Muscle layer of colon (tissue), 2 donors: ENCODE measurements around the gene RNU2-1.
"Not testable (repeated sequence)": the region's sequence is repeated elsewhere in the genome, so short reads cannot be mapped to it uniquely, and the experiment has no call there.

Experiments
- H3K27ac ChIP-seq: one replicate; pipeline ENCODE4 v1.7.0; 2013; ENCODE audit warnings: low read depth, mild to moderate bottlenecking, low read length, moderate library complexity
- H3K27me3 ChIP-seq, 2 donors: one replicate each; pipeline ENCODE4 v1.7.0; 2013; ENCODE audit warnings: low read length in 2 of 2, mild to moderate bottlenecking in 2 of 2; ENCODE audit not compliant: insufficient read depth in 2 of 2, control insufficient read depth in 1 of 2
- H3K36me3 ChIP-seq: one replicate; pipeline ENCODE4 v1.7.0; 2013; ENCODE audit warnings: mild to moderate bottlenecking, low read length; ENCODE audit not compliant: insufficient read depth
- H3K4me1 ChIP-seq: one replicate; pipeline ENCODE4 v1.7.0; 2013; ENCODE audit warnings: mild to moderate bottlenecking, low read length; ENCODE audit not compliant: insufficient read depth
- H3K4me3 ChIP-seq, 2 donors: one replicate each; pipeline ENCODE4 v1.7.0; 2013; ENCODE audit warnings: low read length in 2 of 2, low read depth in 1 of 2, mild to moderate bottlenecking in 1 of 2, moderate library complexity in 1 of 2
- H3K9ac ChIP-seq: one replicate; pipeline ENCODE4 v1.7.0; 2013; ENCODE audit warnings: low read length
- H3K9me3 ChIP-seq: one replicate; pipeline ENCODE4 v1.7.0; 2013; ENCODE audit warnings: mild to moderate bottlenecking, low read length
- donor health status: abdominal sarcoma.
- donor health status: Adenocarcinoma of cecum.

RNU2-1 gene

DNA sequence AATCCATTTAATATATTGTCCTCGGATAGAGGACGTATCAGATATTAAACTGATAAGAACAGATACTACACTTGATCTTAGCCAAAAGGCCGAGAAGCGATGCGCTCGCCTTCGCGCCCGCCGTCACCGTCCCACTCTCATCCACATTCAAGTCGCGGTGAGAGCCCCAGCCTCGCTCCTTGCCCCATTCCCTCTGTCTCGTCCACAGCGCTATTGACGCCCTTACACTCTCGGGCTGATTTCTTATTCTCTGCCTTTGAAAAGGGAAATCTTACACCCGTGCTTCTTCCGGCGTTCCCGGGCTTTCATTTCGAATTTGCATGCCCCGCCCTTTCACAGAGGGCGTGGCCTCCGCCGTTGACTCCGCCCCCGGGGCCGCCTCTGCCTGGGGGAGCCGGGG, at the start of gene RNU2-1:
Gene RNU2-1, minus strand, starts transcription at position 101 of the 400 bp plus-strand sequence.
- H3K4me1 ChIP-seq, H3K9me3 ChIP-seq, H3K27ac ChIP-seq, H3K36me3 ChIP-seq, H3K4me3 ChIP-seq, H3K27me3 ChIP-seq, H3K9ac ChIP-seq: not testable (repeated sequence)

DNA sequence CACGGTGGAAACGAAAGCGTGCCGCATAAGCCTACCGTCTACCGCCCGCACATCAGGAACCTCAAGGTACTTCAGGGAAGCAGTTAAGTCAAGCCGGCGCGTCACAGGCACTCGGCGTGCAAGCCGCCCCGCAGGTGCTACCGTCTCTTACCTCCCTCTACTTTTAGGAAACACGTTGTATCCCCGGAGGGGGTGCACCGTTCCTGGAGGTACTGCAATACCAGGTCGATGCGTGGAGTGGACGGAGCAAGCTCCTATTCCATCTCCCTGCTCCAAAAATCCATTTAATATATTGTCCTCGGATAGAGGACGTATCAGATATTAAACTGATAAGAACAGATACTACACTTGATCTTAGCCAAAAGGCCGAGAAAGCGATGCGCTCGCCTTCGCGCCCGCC, 39.1 kb upstream of the RNU2-1 start:
- not testable (repeated sequence) for H3K9me3 ChIP-seq, H3K27me3 ChIP-seq, H3K4me3 ChIP-seq, H3K4me1 ChIP-seq, H3K9ac ChIP-seq, H3K36me3 ChIP-seq, H3K27ac ChIP-seq

DNA sequence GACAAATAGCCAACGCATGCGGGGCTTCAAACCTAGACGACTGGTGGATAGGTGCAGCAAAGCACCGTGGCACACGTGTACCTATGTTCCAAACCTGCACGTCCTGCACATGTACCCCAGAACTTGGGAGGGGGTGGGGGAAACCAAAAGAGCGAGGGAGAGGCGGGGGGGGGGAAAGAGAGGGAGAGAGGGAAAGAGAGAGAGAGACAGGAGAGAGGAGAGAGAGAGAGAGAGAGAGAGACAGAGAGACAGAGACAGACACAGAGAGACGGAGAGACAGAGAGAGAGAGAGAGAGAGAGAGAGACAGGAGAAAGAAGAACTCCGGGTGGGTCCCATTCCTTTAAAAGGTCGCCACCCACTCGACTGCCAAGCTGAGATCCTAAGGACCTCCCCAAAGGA, 38.7 kb upstream of the RNU2-1 start:
- H3K9ac ChIP-seq, H3K4me3 ChIP-seq, H3K36me3 ChIP-seq, H3K9me3 ChIP-seq, H3K27ac ChIP-seq, H3K4me1 ChIP-seq, H3K27me3 ChIP-seq: not testable (repeated sequence)

DNA sequence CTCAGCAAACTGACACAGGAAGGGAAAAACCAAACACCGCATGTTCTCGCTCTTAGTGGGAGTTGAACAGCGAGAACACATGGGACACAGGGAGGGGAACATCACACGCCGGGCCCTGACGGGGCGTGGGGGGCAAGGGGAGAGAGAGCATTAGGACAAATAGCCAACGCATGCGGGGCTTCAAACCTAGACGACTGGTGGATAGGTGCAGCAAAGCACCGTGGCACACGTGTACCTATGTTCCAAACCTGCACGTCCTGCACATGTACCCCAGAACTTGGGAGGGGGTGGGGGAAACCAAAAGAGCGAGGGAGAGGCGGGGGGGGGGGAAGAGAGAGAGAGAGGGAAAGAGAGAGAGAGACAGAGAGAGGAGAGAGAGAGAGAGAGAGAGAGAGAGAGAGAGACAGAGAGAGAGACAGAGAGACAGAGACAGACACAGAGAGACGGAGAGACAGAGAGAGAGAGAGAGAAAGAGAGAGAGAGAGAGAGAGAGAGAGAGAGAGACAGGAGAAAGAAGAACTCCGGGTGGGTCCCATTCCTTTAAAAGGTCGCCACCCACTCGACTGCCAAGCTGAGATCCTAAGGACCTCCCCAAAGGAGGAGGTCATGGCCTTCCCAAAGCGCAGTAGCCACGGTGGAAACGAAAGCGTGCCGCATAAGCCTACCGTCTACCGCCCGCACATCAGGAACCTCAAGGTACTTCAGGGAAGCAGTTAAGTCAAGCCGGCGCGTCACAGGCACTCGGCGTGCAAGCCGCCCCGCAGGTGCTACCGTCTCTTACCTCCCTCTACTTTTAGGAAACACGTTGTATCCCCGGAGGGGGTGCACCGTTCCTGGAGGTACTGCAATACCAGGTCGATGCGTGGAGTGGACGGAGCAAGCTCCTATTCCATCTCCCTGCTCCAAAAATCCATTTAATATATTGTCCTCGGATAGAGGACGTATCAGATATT, 37.1 kb upstream of the RNU2-1 start:
- H3K36me3 ChIP-seq, H3K27ac ChIP-seq, H3K27me3 ChIP-seq, H3K9ac ChIP-seq, H3K9me3 ChIP-seq, H3K4me3 ChIP-seq, H3K4me1 ChIP-seq: not testable (repeated sequence)

- not testable (repeated sequence) for H3K4me1 ChIP-seq, H3K27me3 ChIP-seq, H3K9ac ChIP-seq, H3K27ac ChIP-seq, H3K36me3 ChIP-seq, H3K4me3 ChIP-seq, H3K9me3 ChIP-seq
Measured at GRCh38 chr17:43246456-43246855, 12.7 kb upstream of the RNU2-1 start.

DNA sequence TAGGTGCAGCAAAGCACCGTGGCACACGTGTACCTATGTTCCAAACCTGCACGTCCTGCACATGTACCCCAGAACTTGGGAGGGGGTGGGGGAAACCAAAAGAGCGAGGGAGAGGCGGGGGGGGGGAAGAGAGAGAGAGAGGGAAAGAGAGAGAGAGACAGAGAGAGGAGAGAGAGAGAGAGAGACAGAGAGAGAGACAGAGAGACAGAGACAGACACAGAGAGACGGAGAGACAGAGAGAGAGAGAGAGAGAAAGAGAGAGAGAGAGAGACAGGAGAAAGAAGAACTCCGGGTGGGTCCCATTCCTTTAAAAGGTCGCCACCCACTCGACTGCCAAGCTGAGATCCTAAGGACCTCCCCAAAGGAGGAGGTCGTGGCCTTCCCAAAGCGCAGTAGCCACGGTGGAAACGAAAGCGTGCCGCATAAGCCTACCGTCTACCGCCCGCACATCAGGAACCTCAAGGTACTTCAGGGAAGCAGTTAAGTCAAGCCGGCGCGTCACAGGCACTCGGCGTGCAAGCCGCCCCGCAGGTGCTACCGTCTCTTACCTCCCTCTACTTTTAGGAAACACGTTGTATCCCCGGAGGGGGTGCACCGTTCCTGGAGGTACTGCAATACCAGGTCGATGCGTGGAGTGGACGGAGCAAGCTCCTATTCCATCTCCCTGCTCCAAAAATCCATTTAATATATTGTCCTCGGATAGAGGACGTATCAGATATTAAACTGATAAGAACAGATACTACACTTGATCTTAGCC, 7.0 kb upstream of the RNU2-1 start:
- H3K27ac ChIP-seq, H3K9ac ChIP-seq, H3K4me1 ChIP-seq: not testable (repeated sequence)

GRCh38 chr17:43239597-43239996, 5.8 kb upstream of the RNU2-1 start:
- H3K27ac ChIP-seq, H3K9ac ChIP-seq, H3K27me3 ChIP-seq, H3K4me1 ChIP-seq, H3K9me3 ChIP-seq, H3K36me3 ChIP-seq, H3K4me3 ChIP-seq: not testable (repeated sequence)

More for the DNA sequence above, 7.0 kb upstream of the RNU2-1 start:
- not testable (repeated sequence) for H3K9me3 ChIP-seq, H3K4me3 ChIP-seq, H3K36me3 ChIP-seq, H3K27me3 ChIP-seq

GRCh38 chr17:43233263-43233662, 514 bp downstream of the RNU2-1 start:
- H3K9me3 ChIP-seq, H3K9ac ChIP-seq, H3K36me3 ChIP-seq, H3K27me3 ChIP-seq, H3K27ac ChIP-seq, H3K4me3 ChIP-seq, H3K4me1 ChIP-seq: not testable (repeated sequence)

GRCh38 chr17:43232021-43232699, 1.6 kb downstream of the RNU2-1 start:
- H3K27ac ChIP-seq, H3K36me3 ChIP-seq, H3K9me3 ChIP-seq, H3K27me3 ChIP-seq, H3K4me1 ChIP-seq: not testable (repeated sequence)
- H3K4me3 ChIP-seq: peak overlapping the region in 1 of 2 donors; percentile 41
- peak overlapping the region; percentile 58 for H3K9ac ChIP-seq

DNA sequence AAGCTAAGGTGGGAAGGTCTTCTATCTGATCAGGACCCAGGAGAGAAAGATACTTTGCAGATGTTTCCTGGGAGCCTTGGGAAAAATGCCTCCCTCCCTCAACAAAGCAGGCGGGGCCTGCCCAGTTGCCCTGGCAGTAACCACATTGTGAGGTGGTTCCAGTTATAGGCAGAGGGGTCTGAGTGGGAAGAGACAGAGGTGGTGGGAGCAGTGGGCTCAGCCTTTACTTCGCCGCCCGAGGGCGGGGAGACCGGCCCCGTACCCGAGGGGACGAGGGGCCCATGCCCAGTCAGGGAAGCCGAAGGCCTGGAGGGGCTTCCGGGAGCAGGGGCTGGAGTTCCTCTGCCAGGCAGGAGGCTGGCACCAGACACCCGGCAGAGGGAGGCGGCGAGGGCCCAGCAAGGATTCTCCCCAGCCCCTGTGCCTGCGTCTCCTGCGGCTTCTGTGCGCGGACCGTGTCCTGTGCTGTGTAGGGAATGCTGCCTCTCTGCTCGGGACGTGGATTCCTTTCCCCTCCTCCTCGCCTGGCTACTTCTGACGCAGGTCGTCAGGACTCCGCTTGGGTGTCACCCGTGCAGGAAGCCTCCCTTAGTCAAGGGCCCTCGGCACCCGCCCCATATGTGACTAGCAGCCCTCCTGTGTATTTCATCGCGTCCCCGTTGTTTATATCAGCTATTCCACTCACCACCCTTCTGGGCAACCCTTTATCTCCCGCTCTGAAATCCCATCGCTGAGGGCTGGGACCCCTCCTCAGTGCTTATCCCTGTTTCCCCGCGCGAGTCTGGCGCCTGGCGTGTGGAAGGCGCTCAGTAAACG, 2.4 kb downstream of the RNU2-1 start:
- H3K9me3 ChIP-seq, H3K36me3 ChIP-seq, H3K27ac ChIP-seq, H3K27me3 ChIP-seq, H3K4me1 ChIP-seq: not testable (repeated sequence)
- peak overlapping the region; percentile 58 for H3K9ac ChIP-seq
- peak overlapping the region in 1 of 2 donors; percentile 41 for H3K4me3 ChIP-seq
